ENCODE data around the gene ANKRD34A. TPM values are rescaled to one million over a fixed set of nuclear protein-coding genes. Genes with fewer than 3 reads are reported as not detected.
A peak's percentile ranks its signal among the peaks of the same experiment; 100 is the strongest.

The ANKRD34A gene
- total and polyA plus RNA-seq, 2 of the 13 experiments (the other 11 are each of a cell fraction or from before 2014, with no cell fraction given) = 0.05 to 0.07 TPM

DNA sequence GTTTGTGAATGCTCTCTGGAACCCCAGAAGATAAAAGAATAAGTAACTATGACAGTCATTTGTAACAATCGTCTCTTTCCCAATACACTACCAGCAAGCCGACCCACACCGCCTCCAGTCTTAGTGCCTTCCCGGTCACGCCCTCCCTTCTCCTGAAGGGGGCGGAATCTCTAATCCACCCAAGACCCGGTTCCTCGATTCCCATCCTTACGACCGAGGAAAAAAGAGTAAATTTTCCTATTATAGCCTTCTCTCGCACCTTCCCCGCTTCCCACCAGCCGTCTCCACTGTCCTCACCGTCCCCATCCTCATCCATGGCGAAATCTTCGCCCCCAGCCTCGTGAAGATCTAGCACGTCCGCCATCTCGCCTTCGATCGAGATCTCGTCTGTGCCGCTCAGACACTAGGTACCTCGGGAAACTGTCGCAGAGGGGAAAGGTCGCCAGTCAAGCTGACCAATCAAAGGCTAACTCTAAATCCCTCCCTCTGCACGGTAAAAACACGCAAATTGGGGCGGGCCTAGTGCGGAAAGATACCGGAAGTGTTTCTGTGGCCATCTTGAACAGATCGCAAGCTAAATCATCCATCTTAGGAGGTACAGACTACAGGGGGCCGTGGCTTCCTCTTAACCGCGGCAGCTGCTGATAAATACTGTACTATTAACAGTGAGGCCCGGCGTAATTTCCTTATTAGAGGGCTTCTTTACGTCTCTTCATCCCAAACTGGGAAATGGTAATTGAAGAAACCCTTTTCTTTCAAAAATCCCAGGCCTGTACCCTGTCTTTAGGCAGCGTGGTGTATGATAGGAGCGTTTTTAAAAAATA, 37.1 kb downstream of the ANKRD34A start, which contains the start of gene RBM8A (continued):
- TF ChIP-seq, protein P1, sequence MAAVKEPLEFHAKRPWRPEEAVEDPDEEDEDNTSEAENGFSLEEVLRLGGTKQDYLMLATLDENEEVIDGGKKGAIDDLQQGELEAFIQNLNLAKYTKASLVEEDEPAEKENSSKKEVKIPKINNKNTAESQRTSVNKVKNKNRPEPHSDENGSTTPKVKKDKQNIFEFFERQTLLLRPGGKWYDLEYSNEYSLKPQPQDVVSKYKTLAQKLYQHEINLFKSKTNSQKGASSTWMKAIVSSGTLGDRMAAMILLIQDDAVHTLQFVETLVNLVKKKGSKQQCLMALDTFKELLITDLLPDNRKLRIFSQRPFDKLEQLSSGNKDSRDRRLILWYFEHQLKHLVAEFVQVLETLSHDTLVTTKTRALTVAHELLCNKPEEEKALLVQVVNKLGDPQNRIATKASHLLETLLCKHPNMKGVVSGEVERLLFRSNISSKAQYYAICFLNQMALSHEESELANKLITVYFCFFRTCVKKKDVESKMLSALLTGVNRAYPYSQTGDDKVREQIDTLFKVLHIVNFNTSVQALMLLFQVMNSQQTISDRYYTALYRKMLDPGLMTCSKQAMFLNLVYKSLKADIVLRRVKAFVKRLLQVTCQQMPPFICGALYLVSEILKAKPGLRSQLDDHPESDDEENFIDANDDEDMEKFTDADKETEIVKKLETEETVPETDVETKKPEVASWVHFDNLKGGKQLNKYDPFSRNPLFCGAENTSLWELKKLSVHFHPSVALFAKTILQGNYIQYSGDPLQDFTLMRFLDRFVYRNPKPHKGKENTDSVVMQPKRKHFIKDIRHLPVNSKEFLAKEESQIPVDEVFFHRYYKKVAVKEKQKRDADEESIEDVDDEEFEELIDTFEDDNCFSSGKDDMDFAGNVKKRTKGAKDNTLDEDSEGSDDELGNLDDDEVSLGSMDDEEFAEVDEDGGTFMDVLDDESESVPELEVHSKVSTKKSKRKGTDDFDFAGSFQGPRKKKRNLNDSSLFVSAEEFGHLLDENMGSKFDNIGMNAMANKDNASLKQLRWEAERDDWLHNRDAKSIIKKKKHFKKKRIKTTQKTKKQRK (IDR thresholded peaks at IDR 0.05; ENCODE audit: low read length) = no peak
- TF ChIP-seq, protein P2, sequence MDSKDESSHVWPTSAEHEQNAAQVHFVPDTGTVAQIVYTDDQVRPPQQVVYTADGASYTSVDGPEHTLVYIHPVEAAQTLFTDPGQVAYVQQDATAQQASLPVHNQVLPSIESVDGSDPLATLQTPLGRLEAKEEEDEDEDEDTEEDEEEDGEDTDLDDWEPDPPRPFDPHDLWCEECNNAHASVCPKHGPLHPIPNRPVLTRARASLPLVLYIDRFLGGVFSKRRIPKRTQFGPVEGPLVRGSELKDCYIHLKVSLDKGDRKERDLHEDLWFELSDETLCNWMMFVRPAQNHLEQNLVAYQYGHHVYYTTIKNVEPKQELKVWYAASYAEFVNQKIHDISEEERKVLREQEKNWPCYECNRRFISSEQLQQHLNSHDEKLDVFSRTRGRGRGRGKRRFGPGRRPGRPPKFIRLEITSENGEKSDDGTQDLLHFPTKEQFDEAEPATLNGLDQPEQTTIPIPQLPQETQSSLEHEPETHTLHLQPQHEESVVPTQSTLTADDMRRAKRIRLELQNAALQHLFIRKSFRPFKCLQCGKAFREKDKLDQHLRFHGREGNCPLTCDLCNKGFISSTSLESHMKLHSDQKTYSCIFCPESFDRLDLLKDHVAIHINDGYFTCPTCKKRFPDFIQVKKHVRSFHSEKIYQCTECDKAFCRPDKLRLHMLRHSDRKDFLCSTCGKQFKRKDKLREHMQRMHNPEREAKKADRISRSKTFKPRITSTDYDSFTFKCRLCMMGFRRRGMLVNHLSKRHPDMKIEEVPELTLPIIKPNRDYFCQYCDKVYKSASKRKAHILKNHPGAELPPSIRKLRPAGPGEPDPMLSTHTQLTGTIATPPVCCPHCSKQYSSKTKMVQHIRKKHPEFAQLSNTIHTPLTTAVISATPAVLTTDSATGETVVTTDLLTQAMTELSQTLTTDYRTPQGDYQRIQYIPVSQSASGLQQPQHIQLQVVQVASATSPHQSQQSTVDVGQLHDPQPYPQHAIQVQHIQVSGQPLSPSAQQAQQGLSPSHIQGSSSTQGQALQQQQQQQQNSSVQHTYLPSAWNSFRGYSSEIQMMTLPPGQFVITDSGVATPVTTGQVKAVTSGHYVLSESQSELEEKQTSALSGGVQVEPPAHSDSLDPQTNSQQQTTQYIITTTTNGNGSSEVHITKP (CRISPR knock-in tag; IDR thresholded peaks at IDR 0.05; ENCODE audit: low read depth) = no peak
- TF ChIP-seq CCAR2 (optimal IDR thresholded peaks at IDR 0.05; ENCODE audit: low read depth, low read length) (no peak), ERF (CRISPR knock-in tag; IDR thresholded peaks at IDR 0.05) (peak; percentile 56; the same call in 1 of the 2 replicates), PHF20 (CRISPR knock-in tag; IDR thresholded peaks at IDR 0.05) (peak; percentile 94), GFI1 (CRISPR knock-in tag; IDR thresholded peaks at IDR 0.05; ENCODE audit: borderline replicate concordance) (no peak), ZNF709 (CRISPR knock-in tag; IDR thresholded peaks at IDR 0.05) (no peak), ZNF713 (CRISPR knock-in tag; IDR thresholded peaks at IDR 0.05) (no peak)
- TF ChIP-seq, protein P3, sequence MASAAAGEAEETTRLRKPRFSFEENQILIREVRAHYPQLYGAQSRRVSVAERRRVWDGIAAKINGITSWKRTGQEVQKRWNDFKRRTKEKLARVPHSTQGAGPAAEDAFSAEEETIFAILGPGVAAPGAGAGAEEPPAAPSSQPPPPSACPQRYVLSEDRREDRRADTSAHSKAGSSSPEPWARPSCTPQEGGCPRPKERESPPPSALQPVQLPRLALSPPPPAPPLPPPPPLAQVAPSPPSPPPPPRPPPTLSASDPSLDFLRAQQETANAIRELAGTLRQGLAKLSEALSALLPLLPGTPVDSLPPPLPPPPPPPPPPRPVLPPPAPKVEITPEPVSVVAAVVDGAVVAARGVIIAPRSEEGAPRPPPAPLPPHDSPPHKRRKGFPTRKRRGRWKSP (CRISPR knock-in tag; IDR thresholded peaks at IDR 0.05) = peak; percentile 49; the same call in 1 of the 2 replicates
- TF ChIP-seq, protein P4, sequence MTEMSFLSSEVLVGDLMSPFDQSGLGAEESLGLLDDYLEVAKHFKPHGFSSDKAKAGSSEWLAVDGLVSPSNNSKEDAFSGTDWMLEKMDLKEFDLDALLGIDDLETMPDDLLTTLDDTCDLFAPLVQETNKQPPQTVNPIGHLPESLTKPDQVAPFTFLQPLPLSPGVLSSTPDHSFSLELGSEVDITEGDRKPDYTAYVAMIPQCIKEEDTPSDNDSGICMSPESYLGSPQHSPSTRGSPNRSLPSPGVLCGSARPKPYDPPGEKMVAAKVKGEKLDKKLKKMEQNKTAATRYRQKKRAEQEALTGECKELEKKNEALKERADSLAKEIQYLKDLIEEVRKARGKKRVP (CRISPR knock-in tag; IDR thresholded peaks at IDR 0.05) = no peak
- TF ChIP-seq, protein P5, sequence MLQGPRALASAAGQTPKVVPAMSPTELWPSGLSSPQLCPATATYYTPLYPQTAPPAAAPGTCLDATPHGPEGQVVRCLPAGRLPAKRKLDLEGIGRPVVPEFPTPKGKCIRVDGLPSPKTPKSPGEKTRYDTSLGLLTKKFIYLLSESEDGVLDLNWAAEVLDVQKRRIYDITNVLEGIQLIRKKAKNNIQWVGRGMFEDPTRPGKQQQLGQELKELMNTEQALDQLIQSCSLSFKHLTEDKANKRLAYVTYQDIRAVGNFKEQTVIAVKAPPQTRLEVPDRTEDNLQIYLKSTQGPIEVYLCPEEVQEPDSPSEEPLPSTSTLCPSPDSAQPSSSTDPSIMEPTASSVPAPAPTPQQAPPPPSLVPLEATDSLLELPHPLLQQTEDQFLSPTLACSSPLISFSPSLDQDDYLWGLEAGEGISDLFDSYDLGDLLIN (CRISPR knock-in tag; IDR thresholded peaks at IDR 0.05; ENCODE audit: borderline replicate concordance) = no peak
- TF ChIP-seq, protein P6, sequence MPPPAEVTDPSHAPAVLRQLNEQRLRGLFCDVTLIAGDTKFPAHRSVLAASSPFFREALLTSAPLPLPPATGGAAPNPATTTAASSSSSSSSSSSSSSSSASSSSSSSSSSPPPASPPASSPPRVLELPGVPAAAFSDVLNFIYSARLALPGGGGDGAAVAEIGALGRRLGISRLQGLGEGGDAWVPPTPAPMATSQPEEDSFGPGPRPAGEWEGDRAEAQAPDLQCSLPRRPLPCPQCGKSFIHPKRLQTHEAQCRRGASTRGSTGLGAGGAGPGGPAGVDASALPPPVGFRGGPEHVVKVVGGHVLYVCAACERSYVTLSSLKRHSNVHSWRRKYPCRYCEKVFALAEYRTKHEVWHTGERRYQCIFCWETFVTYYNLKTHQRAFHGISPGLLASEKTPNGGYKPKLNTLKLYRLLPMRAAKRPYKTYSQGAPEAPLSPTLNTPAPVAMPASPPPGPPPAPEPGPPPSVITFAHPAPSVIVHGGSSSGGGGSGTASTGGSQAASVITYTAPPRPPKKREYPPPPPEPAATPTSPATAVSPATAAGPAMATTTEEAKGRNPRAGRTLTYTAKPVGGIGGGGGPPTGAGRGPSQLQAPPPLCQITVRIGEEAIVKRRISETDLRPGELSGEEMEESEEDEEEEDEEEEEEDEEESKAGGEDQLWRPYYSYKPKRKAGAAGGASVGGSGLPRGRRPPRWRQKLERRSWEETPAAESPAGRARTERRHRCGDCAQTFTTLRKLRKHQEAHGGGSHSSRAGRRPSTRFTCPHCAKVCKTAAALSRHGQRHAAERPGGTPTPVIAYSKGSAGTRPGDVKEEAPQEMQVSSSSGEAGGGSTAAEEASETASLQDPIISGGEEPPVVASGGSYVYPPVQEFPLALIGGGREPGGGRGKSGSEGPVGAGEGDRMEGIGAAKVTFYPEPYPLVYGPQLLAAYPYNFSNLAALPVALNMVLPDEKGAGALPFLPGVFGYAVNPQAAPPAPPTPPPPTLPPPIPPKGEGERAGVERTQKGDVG (CRISPR knock-in tag; IDR thresholded peaks at IDR 0.05; ENCODE audit: borderline replicate concordance) = no peak
